Dedifferentiated amniotic fluid mesenchymal stem cell (primary cell): Measurements from ENCODE around the gene PDE4D.
"Not testable (repeated sequence)": the region's sequence is repeated elsewhere in the genome, so short reads cannot be mapped to it uniquely, and the experiment has no call there.

Source experiments
- DNase-seq: peaks from one replicate; pipeline ENCODE4 v3.0.0-alpha.2; 2016; ENCODE audit errors: extremely low spot score

The PDE4D gene

GRCh38 chr5:59079622-59080620 is 813.6 kb downstream of the PDE4D start:
- no peak for DNase-seq

- DNase-seq, result no peak
Observed at GRCh38 chr5:59071755-59072549, 821.6 kb downstream of the PDE4D start.

- DNase-seq, result no peak
Observed at GRCh38 chr5:59069438-59070079, 824.0 kb downstream of the PDE4D start.

GRCh38 chr5:59067956-59068656 is 825.4 kb downstream of the PDE4D start:
- no peak for DNase-seq

- DNase-seq, result no peak
Observed at GRCh38 chr5:59066367-59067163, 827.0 kb downstream of the PDE4D start.

GRCh38 chr5:59065554-59065953 is 828.0 kb downstream of the PDE4D start:
- no peak for DNase-seq

- DNase-seq, result no peak
Observed at GRCh38 chr5:59064293-59064692, 829.2 kb downstream of the PDE4D start.

- no peak for DNase-seq
Observed at GRCh38 chr5:59062986-59063683, 830.4 kb downstream of the PDE4D start.

GRCh38 chr5:59061377-59061776 is 832.1 kb downstream of the PDE4D start:
- no peak for DNase-seq

- DNase-seq, result no peak
Observed at GRCh38 chr5:59058969-59059687, 834.4 kb downstream of the PDE4D start.

GRCh38 chr5:59058237-59058636 is 835.3 kb downstream of the PDE4D start:
- DNase-seq, result no peak

- not testable (repeated sequence) for DNase-seq
Observed at GRCh38 chr5:59056599-59056998, 836.9 kb downstream of the PDE4D start.

- no peak for DNase-seq
Observed at GRCh38 chr5:59055745-59056448, 837.6 kb downstream of the PDE4D start.

GRCh38 chr5:59054963-59055528 is 838.5 kb downstream of the PDE4D start:
- no peak for DNase-seq

- DNase-seq, result no peak
Observed at GRCh38 chr5:59051951-59052350, 841.6 kb downstream of the PDE4D start.

GRCh38 chr5:59049095-59049494 is 844.4 kb downstream of the PDE4D start:
- no peak for DNase-seq

- no peak for DNase-seq
Observed at GRCh38 chr5:59042201-59043055, 851.1 kb downstream of the PDE4D start.
